Stimulated activated naive CD8-positive, alpha-beta T cell treated with anti-CD3 and anti-CD28 coated beads, Interleukin-15, Interleukin-2, amounts not matched to agents 100 U/mL and 50 U/mL, for 24 hours (primary cell): ENCODE results near the gene STUB1.

Source experiments
- ATAC-seq: fragments of 150-1000 bp; cut with Tn5 transposase; one replicate; pipeline ENCODE4 v1.10.0; 2021
- DNase-seq: peaks from one replicate; pipeline ENCODE4 v3.0.0; 2021

Gene STUB1

DNA sequence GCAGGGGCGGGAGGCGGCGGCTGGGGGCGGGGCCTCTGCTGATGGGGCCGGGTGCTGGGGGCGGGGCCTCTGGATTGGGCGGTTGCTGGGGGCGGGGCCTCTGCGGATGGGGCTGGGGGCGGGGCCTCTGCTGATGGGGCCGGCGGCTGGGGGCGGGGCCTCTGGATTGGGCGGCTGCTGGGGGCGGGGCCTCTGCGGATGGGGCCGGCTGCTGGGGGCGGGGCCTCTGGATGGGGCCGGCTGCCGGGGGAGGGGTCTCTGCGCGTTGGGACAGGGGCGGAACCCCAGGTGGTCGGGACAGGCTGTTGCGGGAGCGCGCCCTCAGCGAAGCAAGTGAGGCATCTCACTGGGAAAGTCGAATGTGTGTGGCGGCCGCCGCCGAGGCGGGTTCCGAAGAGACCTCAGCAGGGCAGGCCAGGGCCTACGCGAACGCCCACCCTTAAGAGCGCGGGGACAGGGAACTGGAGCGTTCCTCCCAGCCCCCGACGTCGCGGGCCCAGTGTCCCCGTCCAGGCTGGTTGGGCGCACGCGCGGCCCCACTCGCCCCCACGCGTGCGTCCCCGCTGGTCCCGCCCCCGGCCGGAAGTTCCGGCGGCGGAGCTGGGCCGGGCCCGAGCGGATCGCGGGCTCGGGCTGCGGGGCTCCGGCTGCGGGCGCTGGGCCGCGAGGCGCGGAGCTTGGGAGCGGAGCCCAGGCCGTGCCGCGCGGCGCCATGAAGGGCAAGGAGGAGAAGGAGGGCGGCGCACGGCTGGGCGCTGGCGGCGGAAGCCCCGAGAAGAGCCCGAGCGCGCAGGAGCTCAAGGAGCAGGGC, at the start of gene STUB1:
TSS of gene STUB1 (plus strand) at position 597 of the 811 bp plus-strand sequence. CDS start at position 713, 116 bp downstream.
- DNase-seq, result peak; percentile 92
- ATAC-seq, result peak; percentile 42

DNA sequence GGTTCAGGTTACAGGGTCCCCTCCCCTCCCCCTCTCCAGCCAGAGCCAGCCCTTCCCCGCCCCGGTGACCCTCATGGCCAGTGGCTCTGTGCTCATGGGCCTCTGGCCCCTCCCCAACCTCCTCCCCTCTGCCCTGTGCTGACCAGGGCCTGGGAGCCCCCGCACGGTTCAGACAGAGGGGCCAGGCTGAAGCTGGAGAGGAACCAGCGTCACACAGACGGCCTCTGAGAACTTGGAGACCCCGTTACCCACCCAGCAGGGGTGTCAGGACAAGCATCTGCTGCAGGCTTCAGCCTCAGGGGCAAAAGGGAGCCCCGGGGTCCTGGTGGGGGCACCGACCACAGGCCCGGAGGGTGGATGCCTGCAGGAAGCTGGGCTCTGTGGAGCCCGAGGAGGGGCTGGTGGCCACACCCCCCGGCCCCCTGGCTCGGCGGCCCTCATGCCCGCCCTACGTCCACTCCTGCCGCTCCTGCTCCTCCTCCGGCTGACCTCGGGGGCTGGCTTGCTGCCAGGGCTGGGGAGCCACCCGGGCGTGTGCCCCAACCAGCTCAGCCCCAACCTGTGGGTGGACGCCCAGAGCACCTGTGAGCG, 49.3 kb upstream of the STUB1 start, which contains the start of gene WFIKKN1:
TSS of gene WFIKKN1 (plus strand) at position 171 of the 591 bp plus-strand sequence. CDS start at position 440, 269 bp downstream.
- DNase-seq (no peak), ATAC-seq (no peak)

DNA sequence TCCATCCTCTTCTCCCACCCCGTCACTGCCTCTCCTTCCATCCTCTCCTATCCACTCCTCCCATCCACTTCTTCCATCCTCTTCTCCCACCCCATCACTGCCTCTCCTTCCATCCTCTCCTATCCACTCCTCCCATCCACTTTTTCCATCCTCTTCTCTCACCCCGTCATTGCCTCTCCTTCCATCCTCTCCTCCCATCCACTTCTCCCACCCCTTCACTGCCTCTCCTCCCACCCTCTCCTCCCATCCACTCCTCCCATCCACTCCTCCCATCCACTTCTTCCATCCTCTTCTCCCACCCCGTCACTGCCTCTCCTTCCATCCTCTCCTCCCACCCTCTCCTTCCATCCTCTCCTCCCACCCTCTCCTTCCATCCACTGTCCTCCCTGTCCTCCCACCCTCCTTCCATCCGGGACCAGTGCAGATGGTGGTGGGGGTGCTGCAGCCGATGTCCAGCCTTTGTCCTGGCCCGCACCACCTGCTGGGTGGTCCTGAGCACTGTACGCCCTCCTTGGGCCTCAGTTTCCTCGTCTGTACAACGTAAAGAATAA, 48.3 kb upstream of the STUB1 start:
- ATAC-seq, result no peak
- DNase-seq, result no peak

DNA sequence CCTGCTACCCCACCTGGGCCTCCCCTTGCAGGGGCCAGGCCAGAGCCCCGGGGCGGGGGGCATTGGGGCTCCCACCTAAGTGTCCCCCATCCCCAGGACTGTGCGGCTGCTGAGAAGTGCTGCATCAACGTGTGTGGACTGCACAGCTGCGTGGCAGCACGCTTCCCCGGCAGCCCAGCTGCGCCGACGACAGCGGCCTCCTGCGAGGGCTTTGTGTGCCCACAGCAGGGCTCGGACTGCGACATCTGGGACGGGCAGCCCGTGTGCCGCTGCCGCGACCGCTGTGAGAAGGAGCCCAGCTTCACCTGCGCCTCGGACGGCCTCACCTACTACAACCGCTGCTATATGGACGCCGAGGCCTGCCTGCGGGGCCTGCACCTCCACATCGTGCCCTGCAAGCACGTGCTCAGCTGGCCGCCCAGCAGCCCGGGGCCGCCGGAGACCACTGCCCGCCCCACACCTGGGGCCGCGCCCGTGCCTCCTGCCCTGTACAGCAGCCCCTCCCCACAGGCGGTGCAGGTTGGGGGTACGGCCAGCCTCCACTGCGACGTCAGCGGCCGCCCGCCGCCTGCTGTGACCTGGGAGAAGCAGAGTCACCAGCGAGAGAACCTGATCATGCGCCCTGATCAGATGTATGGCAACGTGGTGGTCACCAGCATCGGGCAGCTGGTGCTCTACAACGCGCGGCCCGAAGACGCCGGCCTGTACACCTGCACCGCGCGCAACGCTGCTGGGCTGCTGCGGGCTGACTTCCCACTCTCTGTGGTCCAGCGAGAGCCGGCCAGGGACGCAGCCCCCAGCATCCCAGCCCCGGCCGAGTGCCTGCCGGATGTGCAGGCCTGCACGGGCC, 47.5 kb upstream of the STUB1 start:
- ATAC-seq (no peak), DNase-seq (no peak)

DNA sequence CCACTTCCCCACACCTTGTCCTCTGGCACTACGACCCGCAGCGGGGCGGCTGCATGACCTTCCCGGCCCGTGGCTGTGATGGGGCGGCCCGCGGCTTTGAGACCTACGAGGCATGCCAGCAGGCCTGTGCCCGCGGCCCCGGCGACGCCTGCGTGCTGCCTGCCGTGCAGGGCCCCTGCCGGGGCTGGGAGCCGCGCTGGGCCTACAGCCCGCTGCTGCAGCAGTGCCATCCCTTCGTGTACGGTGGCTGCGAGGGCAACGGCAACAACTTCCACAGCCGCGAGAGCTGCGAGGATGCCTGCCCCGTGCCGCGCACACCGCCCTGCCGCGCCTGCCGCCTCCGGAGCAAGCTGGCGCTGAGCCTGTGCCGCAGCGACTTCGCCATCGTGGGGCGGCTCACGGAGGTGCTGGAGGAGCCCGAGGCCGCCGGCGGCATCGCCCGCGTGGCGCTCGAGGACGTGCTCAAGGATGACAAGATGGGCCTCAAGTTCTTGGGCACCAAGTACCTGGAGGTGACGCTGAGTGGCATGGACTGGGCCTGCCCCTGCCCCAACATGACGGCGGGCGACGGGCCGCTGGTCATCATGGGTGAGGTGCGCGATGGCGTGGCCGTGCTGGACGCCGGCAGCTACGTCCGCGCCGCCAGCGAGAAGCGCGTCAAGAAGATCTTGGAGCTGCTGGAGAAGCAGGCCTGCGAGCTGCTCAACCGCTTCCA, 46.7 kb upstream of the STUB1 start:
- ATAC-seq (no peak), DNase-seq (no peak)

DNA sequence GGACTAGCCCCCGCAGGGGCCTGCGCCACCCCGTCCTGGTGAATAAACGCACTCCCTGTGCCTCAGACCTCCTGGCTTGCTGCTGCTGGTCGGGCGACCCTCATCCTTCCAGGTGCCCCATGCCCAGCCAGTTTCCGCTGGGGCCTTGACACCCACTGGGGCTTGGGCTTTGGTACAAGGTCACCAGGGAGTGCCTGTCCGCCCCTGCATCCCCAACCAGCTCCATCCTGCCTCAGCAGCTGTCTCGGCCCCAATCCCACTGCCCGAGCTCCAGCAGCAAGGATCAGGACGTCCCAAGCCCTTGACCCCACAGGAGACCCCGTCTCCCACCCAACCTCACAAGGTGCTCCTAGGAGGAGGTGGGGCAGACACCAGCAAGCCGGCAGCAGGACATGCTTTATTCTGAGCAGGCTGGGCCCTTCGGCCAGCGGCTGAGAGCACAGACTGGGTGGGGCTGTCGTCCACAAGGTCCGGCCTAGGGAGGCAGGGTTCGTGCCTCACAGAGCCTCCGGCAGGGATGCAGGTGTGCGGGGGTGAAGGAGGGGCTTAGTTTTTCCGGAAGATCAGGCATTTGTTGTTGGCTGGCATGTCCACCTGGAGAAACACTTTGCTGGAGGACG, 46.0 kb upstream of the STUB1 start:
- ATAC-seq (no peak), DNase-seq (no peak)

DNA sequence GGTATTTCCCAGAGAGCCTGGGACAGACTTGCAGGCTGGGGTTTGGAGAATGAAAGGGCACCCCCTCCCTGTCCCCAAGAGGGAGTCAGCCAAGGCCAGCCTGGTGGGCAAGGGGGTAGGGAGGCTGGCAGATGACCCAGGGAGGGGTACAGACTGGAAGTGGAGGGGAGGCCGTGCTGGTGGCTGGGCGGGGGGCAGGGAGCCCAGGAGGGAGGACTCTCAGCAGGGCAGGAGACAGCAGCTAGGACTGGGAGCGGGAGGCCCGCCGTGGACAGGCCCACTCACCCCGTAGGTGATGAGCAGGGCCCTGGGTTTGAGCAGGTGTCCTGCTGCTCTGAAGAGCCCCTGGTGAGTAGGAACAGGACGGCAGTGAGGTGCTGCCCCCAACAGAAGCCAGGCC, 45.2 kb upstream of the STUB1 start:
- DNase-seq (no peak), ATAC-seq (no peak)

DNA sequence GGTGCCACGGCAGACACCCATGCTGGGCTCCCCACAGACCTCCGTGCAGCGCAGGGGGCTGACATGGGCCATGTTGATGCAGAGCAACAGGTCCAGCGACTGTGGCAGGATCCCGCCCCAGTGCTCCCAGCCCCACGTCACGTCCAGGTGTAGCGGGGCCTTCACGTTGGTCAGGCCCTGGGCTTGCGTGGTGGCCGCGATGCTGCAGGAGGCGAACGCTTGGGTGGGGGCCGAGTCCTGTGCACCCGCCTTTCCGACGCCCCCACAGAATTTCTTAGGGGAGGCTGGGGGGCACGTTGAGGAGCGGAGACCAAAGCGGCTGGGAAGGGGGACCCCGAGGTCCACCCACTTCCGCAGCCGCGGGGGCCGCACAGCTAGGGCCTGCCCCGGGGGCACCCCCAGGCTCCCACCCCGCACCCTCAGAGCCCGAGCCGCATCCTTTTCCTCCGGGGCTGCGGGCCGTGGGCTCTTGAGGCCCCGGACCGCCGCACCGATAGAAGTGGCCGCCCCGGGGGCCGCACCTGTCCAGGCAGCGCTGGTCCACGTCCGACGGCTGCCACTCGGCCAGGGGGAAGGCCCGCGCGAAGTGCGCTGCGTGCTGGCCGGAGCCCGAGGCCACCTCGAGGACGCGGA, 44.5 kb upstream of the STUB1 start:
- ATAC-seq, result no peak
- DNase-seq, result no peak

DNA sequence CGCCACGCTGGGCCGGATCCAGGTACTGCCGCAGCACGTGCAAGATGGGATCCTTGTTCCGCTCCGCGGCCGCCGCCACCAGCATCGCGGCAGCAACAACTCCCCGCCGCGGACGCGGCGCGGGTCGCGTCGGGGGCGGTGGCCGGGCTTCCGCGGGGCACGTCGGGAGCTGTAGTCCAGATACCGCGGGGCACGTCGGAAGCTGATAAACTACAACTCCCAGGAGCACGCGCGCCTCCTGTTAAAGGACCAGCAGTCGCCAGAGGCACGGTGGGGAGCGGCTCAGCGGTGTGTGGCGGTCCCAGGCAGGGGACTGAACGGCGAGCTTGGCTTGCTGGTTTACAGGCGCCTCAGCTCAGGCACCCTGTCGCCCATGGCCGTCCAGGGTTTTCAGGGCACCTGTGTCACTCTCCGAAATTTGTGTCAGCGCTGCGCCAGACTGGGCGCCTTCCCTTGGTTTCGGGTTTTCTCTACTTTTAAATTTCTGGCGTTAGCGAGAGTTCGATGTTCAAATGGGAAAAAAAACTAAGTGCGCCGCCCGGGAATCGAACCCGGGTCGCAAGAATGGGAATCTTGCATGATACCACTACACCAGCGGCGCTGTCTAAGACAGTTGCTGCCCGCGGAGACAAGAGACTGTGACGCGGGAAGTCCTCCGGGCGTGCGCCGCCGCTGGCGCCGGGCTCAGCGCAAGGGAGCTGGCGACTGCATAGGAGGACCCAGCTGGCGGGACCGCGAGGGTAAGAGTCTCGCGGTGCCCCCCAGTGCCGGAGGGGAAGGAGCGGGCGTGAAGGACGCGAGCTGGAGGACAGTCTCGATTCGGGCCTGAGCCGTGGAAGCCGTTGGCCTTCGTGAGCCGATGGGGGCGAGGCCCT, 43.8 kb upstream of the STUB1 start, which contains the start of gene METTL26:
TSS of gene METTL26 (minus strand) at position 100 of the 875 bp plus-strand sequence. CDS start at position 85, 15 bp downstream.
- DNase-seq, result peak; percentile 93
- ATAC-seq, result peak; percentile 89

DNA sequence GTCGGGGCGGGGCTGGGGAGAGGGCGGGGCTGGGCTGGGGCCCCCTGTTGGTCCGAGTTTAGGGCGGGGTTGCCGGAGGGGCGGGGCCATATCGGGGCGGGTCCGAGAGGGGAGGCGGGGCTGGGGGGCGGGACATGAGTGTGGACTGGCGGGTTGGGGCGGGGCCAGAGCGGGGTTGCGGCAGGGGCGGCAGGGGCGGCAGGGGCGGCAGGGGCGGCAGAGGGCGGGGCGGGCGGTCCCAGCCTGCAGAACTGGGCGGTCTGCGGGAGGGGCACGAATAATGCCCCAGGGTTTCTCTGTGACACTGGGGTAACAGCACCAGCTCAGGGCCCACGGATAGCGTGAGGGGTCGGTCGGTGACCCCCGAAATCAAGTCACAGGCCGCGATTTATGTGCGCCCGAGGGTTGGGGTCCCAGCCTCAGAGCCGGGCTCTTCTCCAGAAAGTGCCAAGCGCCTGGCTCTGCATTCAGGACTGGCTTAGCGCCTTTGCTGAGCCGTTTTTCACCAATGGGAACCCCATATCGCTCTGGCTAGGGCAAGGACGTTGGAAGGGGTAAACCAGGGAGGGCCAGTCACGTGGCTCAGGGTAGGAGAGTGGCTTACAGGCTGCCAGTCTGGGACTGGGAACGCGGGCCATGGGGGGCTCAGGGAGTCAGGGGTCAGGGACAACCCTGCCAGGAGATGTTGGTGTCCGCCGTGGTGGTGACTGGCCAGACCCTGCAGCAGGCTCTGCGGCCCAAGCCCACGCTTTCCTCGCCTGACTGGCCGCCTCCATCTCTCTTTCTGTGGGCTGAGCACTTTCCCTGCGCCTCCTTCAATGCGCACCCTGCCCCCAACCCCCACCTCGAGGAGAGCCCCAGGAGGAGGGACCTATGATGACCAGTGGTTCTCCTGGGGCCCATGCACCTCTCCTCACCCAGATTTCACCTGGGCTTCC, 42.9 kb upstream of the STUB1 start:
- ATAC-seq, result peak; percentile 55
- peak; percentile 93 for DNase-seq

DNA sequence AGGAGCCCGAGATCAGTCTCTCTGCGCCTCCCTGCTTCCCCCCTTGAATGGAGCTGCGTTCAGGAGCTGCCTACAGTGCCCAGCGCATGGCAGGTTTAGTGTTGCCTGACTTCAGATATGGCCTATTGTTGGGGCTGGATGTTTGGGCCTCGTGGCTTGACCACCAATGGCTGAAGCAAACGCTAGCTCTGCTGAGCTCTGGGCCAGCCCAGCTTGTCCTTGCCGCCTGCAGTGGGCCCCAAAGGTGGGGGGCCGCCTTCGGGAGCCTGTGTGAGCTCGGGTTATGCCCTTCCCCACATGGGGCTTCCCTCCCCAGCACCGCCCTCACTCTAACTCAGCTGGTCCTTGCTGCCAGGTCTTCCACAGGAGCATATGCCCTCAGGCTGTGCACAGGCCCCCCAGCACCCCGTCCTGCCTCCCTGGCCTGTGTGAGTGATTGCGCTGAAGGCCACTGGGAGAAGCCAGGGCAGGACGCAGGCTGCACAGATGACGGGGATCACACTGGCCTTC, 42.1 kb upstream of the STUB1 start:
- DNase-seq (no peak), ATAC-seq (no peak)

DNA sequence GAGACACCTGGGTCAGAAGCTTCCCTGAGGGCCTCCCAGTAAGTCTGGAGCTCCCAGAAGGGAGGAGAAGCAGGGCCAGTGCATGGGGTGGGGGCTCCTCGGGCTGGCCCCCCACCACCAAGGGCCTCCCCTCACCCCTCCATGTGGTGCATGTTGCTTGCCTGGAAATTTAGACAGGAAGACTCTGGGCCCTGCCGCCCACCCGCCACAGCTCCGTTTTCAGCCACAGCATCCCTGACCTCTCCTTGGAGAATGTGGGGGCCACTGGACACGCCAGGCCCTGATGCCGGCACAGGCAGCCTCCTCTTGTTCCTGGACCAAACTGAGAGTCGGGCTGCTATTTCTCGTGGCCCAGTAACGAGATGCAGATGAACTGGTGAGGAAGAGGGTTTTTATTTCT, 41.4 kb upstream of the STUB1 start:
- ATAC-seq (no peak), DNase-seq (no peak)

DNA sequence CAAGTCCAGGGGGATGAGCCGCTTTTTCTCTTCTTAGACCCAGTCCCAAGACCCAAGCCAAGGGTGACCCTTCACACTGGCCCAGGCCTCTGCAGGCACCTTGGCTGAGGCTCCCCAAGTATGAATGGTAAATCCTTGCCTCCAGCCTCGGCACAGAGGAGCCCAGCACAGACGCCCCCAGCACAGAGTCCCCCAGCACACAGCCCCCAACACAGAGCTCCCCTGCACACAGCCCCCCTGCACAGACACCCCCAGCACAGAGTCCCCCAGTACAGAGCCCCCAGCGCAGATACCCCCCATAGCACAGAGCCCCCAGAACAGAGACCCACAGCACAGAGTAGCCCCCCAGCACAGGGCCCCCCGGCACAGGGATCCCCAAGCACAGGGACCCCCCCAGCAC, 39.6 kb upstream of the STUB1 start:
- ATAC-seq (no peak), DNase-seq (no peak)

DNA sequence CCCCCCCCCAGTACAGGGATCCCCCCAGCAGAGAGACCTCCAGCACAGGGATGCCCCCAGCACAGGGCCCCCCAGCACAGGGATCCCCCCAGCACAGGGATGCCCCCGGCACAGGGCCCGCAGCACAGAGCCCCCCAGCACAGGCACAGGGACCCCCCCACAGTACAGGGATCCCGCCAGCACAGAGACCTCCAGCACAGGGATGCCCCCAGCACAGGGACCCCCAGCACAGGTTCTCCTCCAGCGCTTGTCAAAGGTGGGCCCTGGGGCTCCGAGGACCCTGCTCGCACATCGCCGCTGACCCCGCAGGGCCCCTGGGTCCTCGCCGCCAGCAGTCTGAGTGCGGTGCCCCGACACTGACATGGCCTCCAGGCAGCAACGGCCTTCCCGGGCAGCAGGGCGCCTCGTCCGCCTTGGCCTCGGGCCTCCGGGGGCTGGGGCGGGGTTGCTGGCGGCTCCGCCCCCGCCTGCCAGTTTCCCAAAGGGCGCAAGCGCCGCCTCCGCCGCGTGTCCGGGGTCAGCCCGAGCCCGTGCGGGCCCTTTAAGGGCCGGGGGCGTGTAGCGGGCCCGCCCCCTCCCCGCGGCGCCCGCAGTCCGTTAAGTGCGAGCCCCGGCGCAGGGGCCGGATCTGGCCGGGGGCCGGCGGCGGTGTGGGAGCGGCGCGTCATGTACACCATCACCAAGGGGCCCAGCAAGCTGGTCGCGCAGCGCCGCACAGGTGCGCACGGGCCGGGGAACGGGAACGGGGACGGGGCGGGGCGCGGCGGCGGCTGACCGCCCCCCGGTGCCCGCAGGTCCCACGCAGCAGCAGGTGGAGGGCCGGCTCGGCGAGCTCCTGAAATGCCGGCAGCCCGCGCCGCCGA, 38.7 kb upstream of the STUB1 start, which contains the start of gene MCRIP2:
TSS of gene MCRIP2 (plus strand) at position 503 of the 863 bp plus-strand sequence. CDS start at position 667, 164 bp downstream.
- ATAC-seq, result peak; percentile 67
- peak; percentile 86 for DNase-seq

DNA sequence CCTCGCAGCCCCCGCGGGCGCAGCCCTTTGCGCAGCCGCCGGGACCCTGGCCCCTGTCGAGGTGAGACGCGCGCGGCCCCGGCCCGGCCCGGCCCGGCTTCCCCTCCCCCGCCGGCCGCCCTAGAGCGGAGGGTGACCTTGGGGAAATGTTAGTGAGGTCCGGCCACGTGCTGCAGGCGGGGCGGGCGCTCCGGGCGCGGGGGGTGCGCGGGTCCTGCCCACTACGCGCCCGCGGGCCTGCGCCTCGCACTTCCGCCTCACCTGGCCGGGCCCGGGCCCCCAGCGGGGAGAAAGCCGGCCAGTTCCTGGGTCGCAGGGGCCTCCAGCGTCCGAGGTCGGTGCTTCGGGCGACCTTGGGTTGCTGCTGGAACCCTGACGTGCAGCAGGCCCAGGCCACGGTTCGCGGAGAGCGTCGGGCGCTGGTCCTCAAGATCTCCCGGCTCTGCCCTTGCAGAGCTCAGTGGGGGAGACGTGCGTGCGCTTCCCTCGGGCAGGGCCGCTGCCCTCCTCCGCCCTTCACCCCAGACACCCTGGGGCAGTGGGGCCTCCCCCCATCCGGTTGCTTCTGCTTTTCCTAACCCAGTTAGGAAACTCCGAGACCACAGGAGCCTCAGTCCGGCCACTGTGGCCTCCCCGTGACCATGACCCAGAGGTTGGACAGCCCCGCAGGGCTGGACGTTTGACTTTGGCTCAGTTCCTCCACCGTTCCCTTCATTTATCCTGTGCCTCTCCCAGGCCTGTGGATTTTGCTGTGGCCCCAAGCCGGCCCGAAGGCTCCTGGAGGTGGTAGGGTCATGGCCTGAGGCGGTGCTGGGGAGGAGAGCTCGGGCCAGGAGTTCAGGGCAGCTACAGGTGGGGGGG, 37.8 kb upstream of the STUB1 start:
- DNase-seq (peak; percentile 63), ATAC-seq (peak; percentile 42)

DNA sequence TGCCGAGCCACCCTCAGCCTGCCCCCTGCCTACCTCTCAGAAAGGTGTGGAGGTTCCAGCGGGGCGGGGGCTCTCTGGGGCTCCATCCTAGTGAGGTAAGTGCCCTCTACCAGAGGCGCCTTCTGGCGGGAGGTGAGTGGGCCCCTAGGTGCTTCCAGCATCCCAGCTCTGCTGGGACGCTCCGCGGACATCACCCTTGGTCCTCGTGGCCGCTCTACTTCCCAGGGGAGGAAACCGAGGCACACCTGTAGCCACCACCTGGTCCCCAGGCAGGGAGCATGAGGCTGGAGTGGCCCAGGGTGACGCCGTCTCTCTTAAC, 37.2 kb upstream of the STUB1 start:
- no peak for ATAC-seq
- no peak for DNase-seq
